H1 (cell line): ENCODE results near the gene GRSF1. TPM values are rescaled to one million over a fixed set of nuclear protein-coding genes. Genes with fewer than 3 reads are reported as not detected.

Experiments used
- CEBPB ChIP-seq: IDR thresholded peaks from 2 replicates; pipeline ENCODE4 v1.6.1; 2012; ENCODE audit warnings: low read depth, low read length
- CHD7 ChIP-seq: fragments of 300-600 bp; sonication (generic); IDR thresholded peaks from 2 replicates; pipeline ENCODE4 v1.7.1; 2012; ENCODE audit warnings: low read length, moderate library complexity, mild to moderate bottlenecking, inconsistent platforms; ENCODE audit not compliant: insufficient replicate concordance
- CREB1 ChIP-seq: IDR thresholded peaks from 2 replicates; pipeline ENCODE4 v1.6.1; 2012; ENCODE audit warnings: inconsistent platforms
- HDAC6 ChIP-seq: IDR thresholded peaks from one replicate; pipeline ENCODE4 v1.7.1; 2012; ENCODE audit warnings: low read depth, mild to moderate bottlenecking, inconsistent platforms, low read length, moderate library complexity
- POU5F1 ChIP-seq: IDR thresholded peaks from 2 replicates; pipeline ENCODE4 v1.6.1; 2011; ENCODE audit warnings: low read depth, mild to moderate bottlenecking, low read length, moderate library complexity
- RBBP5 ChIP-seq: IDR thresholded peaks from 2 replicates; pipeline ENCODE4 v1.7.1; 2012; ENCODE audit warnings: low read depth, mild to moderate bottlenecking, inconsistent platforms, low read length, moderate library complexity, borderline replicate concordance
- RFX5 ChIP-seq: IDR thresholded peaks from 2 replicates; pipeline ENCODE4 v1.6.1; 2011; ENCODE audit warnings: low read depth, low read length, improper control_type of control experiment, borderline replicate concordance
- ZNF274 ChIP-seq: IDR thresholded peaks from 2 replicates; pipeline ENCODE4 v1.7.0; 2012; ENCODE audit warnings: low read length, borderline replicate concordance; ENCODE audit errors: extremely low read depth
- polyA plus RNA-seq, 7 experiments: library from polyadenylated mRNA; depleted of rRNA in 3 of 7; stranded (reverse) in 5 of 7; unstranded in 2 of 7; fragments of >200 nt in 5 of 7; fragments of 200-250 nt in 2 of 7; gene quantifications; 1 replicate in 5 of 7; 2 replicates in 1 of 7; 4 replicates in 1 of 7; pipeline versions ENCODE4 v1.2.1 to v1.2.3, GENCODE V29; 2011 to 2013; ENCODE audit warnings: missing spikeins in 2 of 7, mixed read lengths in 2 of 7
- total RNA-seq: library from RNA; stranded (reverse); fragmentation: NEBNext Ultra II Directional; extraction: Animal tissue kit (Norgen Biotek cat#: 25700); gene quantifications from 2 replicates; pipeline ENCODE4 v1.2.1, GENCODE V29; 2021

The GRSF1 gene
- total and polyA plus RNA-seq, 2 of the 8 experiments (the other 6 are each of a cell fraction or from before 2014, with no cell fraction given) = 44.3 to 112 TPM

- TF ChIP-seq CHD7 = no peak
- no peak for TF ChIP-seq ZNF274
- no peak for TF ChIP-seq POU5F1
- TF ChIP-seq RBBP5 = no peak
- TF ChIP-seq RFX5 = no peak
- TF ChIP-seq HDAC6 = no peak
- TF ChIP-seq CREB1 = no peak
- TF ChIP-seq CEBPB = no peak
These were observed 46.1 kb downstream of the GRSF1 start (continued) for GRCh38 chr4:70793626-70794025.
